ENCODE data around the gene KCNIP1. TPM values are rescaled to one million over a fixed set of nuclear protein-coding genes. Genes with fewer than 3 reads are reported as not detected.

The KCNIP1 gene
- polyA plus RNA-seq, 1 donor, result 2.8 TPM

DNA sequence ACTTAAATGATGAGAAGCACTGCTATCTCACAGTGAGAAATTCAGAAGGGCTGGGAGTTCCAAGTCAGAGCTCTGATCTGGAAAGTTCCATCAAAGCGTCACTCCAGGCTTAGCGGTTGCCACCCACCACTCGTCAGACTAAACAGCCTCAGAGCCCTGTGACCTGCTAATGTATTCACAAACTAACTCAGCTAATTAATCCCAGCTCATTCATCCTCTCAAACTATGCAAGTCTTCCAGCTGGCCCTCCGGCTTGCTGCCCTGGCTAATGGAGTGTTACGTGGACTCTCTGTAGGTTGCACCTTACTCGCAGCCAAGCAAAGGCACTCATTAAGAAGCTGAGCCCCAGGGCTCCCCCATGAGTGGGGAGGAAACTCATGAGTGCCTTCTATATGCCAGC, 197.5 kb downstream of the KCNIP1 start:
- Histone ChIP-seq H3K27me3 (ENCODE audit: control insufficient read depth, insufficient read depth, low read length) (peaks cover 11% of the 10 kb centered on the region), H3K9me3 (ENCODE audit: control insufficient read depth, low read depth, low read length) (no peaks in the 10 kb centered on the region)
- no CpG with 5 or more reads among the region's 6 CpGs for WGBS (ENCODE audit: insufficient coverage, low lambda C conversion rate)

DNA sequence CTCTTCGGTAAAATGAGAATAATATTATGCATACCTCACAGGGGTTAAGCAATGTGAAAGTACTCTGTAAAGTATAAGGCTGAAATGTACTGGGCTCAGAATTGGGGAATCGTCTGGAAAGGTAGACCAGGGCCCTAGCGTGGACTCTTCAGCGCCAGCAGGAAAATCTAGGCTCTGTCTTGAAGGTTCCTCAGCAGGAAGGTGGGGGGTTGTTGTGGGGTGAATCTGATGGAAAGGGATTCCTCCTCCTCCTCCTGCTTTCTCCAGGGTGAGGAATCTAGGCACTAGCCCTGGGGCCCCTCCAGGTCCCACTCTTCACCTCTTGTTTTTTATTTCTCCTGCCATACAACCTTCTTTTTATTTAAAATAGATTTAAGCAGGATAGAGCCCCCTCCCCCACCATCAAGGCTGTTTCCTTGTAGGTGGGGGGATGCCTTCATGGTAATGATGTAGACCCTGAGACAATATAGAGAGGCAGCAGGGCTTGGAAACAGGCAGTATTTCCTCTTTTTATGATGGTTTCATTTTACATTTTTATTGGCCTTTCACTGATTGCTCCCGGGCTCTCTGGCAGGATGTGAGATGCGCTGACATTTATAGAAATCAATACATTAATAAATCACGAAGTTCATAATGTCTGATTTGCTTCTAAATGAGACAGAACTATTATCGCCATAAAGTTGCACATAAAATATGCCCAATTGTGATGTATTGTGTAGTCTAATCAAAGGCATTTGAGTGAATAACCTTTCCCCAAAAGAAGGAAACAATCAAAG, 200.8 kb downstream of the KCNIP1 start:
- Histone ChIP-seq H3K36me3 (ENCODE audit: control insufficient read depth, insufficient read depth, low read length) (no peaks in the 10 kb centered on the region), H3K4me3 (ENCODE audit: low read length) (no peak overlapping the region), H3K4me1 (ENCODE audit: control insufficient read depth, insufficient read depth, low read length) (no peaks in the 10 kb centered on the region), H3K27ac (ENCODE audit: low read length) (no peak overlapping the region), H3K27me3 (ENCODE audit: control insufficient read depth, insufficient read depth, low read length) (peaks cover 8% of the 10 kb centered on the region), H3K9me3 (ENCODE audit: control insufficient read depth, low read depth, low read length) (no peaks in the 10 kb centered on the region)
- WGBS (ENCODE audit: insufficient coverage, low lambda C conversion rate), result 80% methylated on average over 1 of the region's 8 CpGs
- DNase-seq, result no peak

More for the DNA sequence above, 197.5 kb downstream of the KCNIP1 start:
- H3K4me1 ChIP-seq (ENCODE audit: control insufficient read depth, insufficient read depth, low read length), result no peaks in the 10 kb centered on the region
- H3K36me3 ChIP-seq (ENCODE audit: control insufficient read depth, insufficient read depth, low read length), result no peaks in the 10 kb centered on the region
- no peak overlapping the region for H3K4me3 ChIP-seq (ENCODE audit: low read length)
- DNase-seq, result no peak
- H3K27ac ChIP-seq (ENCODE audit: low read length), result no peak overlapping the region

DNA sequence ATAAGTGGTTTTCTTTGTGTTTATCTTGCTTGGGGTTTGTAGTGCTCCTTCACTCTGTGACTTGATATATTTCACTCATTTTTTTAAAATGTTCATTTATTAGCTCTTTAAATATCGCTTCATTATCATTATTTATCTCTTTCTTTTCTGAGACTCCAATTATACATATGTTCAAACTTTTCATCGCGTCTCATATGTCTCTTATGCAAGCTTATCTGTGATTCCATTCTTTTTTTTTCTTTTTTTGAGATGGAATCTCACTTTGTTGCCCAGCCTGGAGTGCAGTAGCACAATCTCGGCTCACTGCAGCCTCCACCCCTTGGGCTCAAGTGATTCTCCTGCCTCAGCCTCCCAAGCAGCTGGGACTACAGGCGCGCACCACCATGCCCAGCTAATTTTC, 205.8 kb downstream of the KCNIP1 start:
- H3K4me1 ChIP-seq (ENCODE audit: control insufficient read depth, insufficient read depth, low read length), result no peaks in the 10 kb centered on the region
- no peaks in the 10 kb centered on the region for H3K9me3 ChIP-seq (ENCODE audit: control insufficient read depth, low read depth, low read length)
- H3K36me3 ChIP-seq (ENCODE audit: control insufficient read depth, insufficient read depth, low read length), result no peaks in the 10 kb centered on the region
- H3K27me3 ChIP-seq (ENCODE audit: control insufficient read depth, insufficient read depth, low read length), result peaks cover 2% of the 10 kb centered on the region
- H3K27ac ChIP-seq (ENCODE audit: low read length), result no peak overlapping the region
- H3K4me3 ChIP-seq (ENCODE audit: low read length), result no peak overlapping the region
- no peak for DNase-seq
- WGBS (ENCODE audit: insufficient coverage, low lambda C conversion rate), result 86% methylated on average over 3 of the region's 6 CpGs

DNA sequence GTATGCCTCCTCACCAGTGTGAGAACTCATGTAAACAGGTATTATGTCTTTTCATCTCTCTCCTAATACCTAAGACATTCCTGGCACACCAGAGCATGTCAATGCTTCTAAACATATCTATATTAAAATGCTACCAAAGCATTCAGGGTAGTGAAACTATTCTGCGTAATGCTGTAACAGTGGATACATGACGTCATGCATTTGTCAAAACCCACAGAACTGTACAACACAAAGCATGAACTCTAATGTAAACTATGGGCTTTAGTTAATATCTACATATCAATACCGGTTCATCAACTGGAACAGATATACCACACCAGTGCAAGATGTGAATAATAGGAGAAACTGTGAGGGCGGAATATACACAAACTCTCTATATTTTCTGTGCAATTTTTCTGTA, 207.5 kb downstream of the KCNIP1 start:
- no peaks in the 10 kb centered on the region for H3K36me3 ChIP-seq (ENCODE audit: control insufficient read depth, insufficient read depth, low read length)
- H3K9me3 ChIP-seq (ENCODE audit: control insufficient read depth, low read depth, low read length), result no peaks in the 10 kb centered on the region
- H3K27me3 ChIP-seq (ENCODE audit: control insufficient read depth, insufficient read depth, low read length), result peaks cover under 1% of the 10 kb centered on the region
- WGBS (ENCODE audit: insufficient coverage, low lambda C conversion rate), result no CpG with 5 or more reads among the region's 4 CpGs
- no peak overlapping the region for H3K4me3 ChIP-seq (ENCODE audit: low read length)
- H3K27ac ChIP-seq (ENCODE audit: low read length), result no peak overlapping the region
- no peak for DNase-seq
- H3K4me1 ChIP-seq (ENCODE audit: control insufficient read depth, insufficient read depth, low read length), result no peaks in the 10 kb centered on the region

DNA sequence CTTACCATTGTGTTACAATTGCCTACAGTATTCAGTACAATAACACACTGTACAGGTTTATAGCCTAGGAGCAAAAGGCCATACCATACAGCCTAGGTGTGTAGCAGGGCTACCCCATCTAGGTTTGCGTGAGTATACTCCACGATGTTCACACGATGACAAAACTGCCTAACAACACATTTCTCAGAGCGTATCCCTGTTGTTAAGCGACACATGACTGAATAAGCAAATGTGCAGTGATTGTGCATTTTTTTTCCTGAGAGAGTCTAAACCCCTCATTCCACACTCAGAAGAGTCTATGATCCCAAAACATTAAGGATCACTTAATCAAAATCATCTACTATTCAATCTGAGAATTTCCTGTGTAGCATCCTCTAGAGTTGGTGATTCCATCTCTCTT, 211.3 kb downstream of the KCNIP1 start:
- 100% methylated on average over 2 of the region's 5 CpGs for WGBS (ENCODE audit: insufficient coverage, low lambda C conversion rate)
- H3K4me3 ChIP-seq (ENCODE audit: low read length), result no peak overlapping the region
- H3K4me1 ChIP-seq (ENCODE audit: control insufficient read depth, insufficient read depth, low read length), result no peaks in the 10 kb centered on the region
- peaks cover 3% of the 10 kb centered on the region for H3K27me3 ChIP-seq (ENCODE audit: control insufficient read depth, insufficient read depth, low read length)
- no peak overlapping the region for H3K27ac ChIP-seq (ENCODE audit: low read length)
- no peaks in the 10 kb centered on the region for H3K36me3 ChIP-seq (ENCODE audit: control insufficient read depth, insufficient read depth, low read length)
- DNase-seq, result no peak
- H3K9me3 ChIP-seq (ENCODE audit: control insufficient read depth, low read depth, low read length), result no peaks in the 10 kb centered on the region

DNA sequence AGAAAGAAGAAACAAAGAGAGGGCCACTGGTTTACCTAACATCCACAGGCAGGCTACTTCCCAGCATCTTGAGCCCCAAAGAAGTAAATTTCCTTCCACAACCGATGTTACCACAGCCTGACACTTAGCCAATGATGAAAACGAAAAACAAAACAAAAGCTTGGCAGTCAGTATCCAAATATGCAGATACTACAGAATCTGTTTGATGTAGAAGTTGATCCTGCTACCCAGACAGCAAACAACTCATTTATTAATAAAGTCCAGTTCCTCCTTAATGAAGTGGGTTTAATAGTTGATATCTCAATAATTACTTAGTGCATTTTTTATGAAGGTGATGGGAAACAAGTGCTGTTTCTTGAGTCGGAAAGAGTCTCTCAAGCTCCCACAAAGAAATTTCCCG, 212.6 kb downstream of the KCNIP1 start:
- Histone ChIP-seq H3K4me1 (ENCODE audit: control insufficient read depth, insufficient read depth, low read length) (no peaks in the 10 kb centered on the region), H3K36me3 (ENCODE audit: control insufficient read depth, insufficient read depth, low read length) (no peaks in the 10 kb centered on the region), H3K9me3 (ENCODE audit: control insufficient read depth, low read depth, low read length) (no peaks in the 10 kb centered on the region), H3K27me3 (ENCODE audit: control insufficient read depth, insufficient read depth, low read length) (peaks cover 4% of the 10 kb centered on the region), H3K4me3 (ENCODE audit: low read length) (no peak overlapping the region), H3K27ac (ENCODE audit: low read length) (no peak overlapping the region)
- 80% methylated on average over 1 of the region's 4 CpGs for WGBS (ENCODE audit: insufficient coverage, low lambda C conversion rate)
- no peak for DNase-seq

DNA sequence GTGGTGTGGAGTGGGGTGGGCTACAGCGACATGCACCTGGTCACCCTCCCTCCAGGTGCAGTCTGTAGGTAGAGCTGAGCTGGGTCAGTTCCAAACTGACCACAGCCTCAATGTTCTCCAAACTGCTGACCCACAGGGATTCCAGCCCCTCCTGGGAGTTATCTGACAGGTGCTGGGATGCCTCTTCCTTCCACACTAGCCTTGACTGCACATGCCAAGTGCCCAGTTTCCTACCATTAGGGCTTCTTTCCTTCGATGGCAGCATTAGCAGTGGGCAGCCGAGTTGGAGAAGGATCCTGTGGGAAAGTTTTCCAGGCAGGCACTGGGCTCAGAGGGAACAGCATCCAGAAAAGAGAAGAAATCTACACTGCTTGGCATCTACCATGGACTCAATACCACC, 215.7 kb downstream of the KCNIP1 start:
- no peaks in the 10 kb centered on the region for H3K9me3 ChIP-seq (ENCODE audit: control insufficient read depth, low read depth, low read length)
- whole genome bisulfite sequencing (ENCODE audit: insufficient coverage, low lambda C conversion rate), result no CpG with 5 or more reads among the region's 3 CpGs
- no peak overlapping the region for H3K27ac ChIP-seq (ENCODE audit: low read length)
- no peaks in the 10 kb centered on the region for H3K4me1 ChIP-seq (ENCODE audit: control insufficient read depth, insufficient read depth, low read length)
- no peak overlapping the region for H3K4me3 ChIP-seq (ENCODE audit: low read length)
- peaks cover 6% of the 10 kb centered on the region for H3K27me3 ChIP-seq (ENCODE audit: control insufficient read depth, insufficient read depth, low read length)
- H3K36me3 ChIP-seq (ENCODE audit: control insufficient read depth, insufficient read depth, low read length), result no peaks in the 10 kb centered on the region
- DNase-seq, result no peak

DNA sequence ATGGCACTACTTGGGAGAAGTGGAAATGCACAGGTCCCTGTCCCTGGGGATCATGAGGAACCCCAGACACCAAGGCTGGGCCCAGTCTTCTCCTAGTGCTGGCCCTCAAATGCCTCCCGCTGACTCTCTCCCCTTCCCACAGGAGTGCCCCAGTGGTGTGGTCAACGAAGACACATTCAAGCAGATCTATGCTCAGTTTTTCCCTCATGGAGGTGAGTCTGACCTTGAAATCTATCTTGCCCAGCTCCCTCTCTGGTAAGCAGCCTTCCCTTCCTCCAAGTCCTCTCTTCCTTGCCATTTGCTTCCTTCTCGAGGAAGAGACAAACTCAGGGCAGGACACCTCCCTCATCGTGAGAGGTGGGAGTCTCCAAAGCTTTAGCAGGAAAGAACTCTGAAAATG, 216.4 kb downstream of the KCNIP1 start:
- Histone ChIP-seq H3K27me3 (ENCODE audit: control insufficient read depth, insufficient read depth, low read length) (peaks cover 6% of the 10 kb centered on the region), H3K36me3 (ENCODE audit: control insufficient read depth, insufficient read depth, low read length) (no peaks in the 10 kb centered on the region), H3K27ac (ENCODE audit: low read length) (no peak overlapping the region), H3K4me3 (ENCODE audit: low read length) (no peak overlapping the region), H3K9me3 (ENCODE audit: control insufficient read depth, low read depth, low read length) (no peaks in the 10 kb centered on the region), H3K4me1 (ENCODE audit: control insufficient read depth, insufficient read depth, low read length) (no peaks in the 10 kb centered on the region)
- no CpG with 5 or more reads among the region's 4 CpGs for WGBS (ENCODE audit: insufficient coverage, low lambda C conversion rate)
- no peak for DNase-seq

DNA sequence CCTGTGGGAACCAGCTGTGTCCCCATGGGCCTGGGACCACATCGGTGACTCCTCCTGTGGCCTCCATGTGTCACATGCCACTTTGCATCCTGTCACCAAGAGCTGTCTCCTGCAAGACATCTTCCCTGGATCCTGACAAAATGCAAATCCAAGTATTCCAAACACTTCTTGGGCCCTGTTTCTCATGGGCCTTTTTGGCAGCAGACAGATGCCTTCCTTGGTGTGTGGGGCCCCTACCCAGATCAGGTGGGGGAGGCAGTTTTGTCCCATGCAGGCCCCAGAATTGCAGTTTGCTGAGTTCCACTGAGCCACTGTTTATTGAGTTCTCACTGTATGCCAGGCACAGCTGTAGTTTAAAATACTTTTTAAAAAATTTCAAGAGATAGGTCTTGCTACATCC, 217.2 kb downstream of the KCNIP1 start:
- Histone ChIP-seq H3K27me3 (ENCODE audit: control insufficient read depth, insufficient read depth, low read length) (peaks cover 6% of the 10 kb centered on the region), H3K4me3 (ENCODE audit: low read length) (no peak overlapping the region), H3K9me3 (ENCODE audit: control insufficient read depth, low read depth, low read length) (no peaks in the 10 kb centered on the region), H3K4me1 (ENCODE audit: control insufficient read depth, insufficient read depth, low read length) (no peaks in the 10 kb centered on the region), H3K36me3 (ENCODE audit: control insufficient read depth, insufficient read depth, low read length) (no peaks in the 10 kb centered on the region), H3K27ac (ENCODE audit: low read length) (no peak overlapping the region)
- no peak for DNase-seq
- WGBS (ENCODE audit: insufficient coverage, low lambda C conversion rate), result no CpG with 5 or more reads among the region's 1 CpG

DNA sequence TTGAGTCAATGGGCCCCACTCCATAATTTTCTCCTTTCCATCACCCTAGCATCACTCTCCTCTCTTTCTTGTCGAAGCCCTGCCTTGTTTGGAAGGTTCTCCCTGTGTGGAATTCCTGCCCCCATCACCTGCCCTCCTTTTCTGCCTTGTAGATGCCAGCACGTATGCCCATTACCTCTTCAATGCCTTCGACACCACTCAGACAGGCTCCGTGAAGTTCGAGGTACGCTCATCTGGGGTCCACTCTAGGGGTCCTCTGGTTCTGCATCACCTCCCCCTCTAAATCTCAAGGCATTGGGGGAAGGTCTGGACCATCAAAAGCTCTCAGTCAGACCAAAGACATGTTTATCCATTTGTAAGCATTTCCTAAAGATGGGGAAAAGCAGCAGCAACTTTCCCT, 217.9 kb downstream of the KCNIP1 start:
- Histone ChIP-seq H3K9me3 (ENCODE audit: control insufficient read depth, low read depth, low read length) (no peaks in the 10 kb centered on the region), H3K27me3 (ENCODE audit: control insufficient read depth, insufficient read depth, low read length) (peaks cover 6% of the 10 kb centered on the region), H3K4me3 (ENCODE audit: low read length) (no peak overlapping the region), H3K27ac (ENCODE audit: low read length) (no peak overlapping the region), H3K36me3 (ENCODE audit: control insufficient read depth, insufficient read depth, low read length) (no peaks in the 10 kb centered on the region), H3K4me1 (ENCODE audit: control insufficient read depth, insufficient read depth, low read length) (no peaks in the 10 kb centered on the region)
- no CpG with 5 or more reads among the region's 6 CpGs for WGBS (ENCODE audit: insufficient coverage, low lambda C conversion rate)
- no peak for DNase-seq

DNA sequence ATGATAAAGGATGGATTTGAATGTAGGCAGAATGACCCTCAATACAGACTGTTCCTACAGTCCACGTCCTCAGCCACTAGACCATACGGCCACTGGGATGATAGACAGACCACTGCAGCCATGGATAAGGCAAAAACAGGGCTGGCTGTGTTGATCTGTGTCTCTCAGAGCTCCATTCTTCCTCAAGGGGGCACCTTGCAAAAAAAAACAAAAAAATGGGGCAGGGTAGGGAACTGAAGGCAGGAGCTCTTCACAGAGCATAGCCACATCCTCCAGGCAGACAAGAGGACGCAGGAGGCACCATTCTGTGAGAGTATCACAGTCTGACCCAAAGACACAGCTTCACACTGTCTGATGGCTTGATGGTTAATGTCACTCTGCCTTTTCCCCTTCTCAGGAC, 218.5 kb downstream of the KCNIP1 start:
- H3K27ac ChIP-seq (ENCODE audit: low read length), result no peak overlapping the region
- H3K4me3 ChIP-seq (ENCODE audit: low read length), result no peak overlapping the region
- no peaks in the 10 kb centered on the region for H3K9me3 ChIP-seq (ENCODE audit: control insufficient read depth, low read depth, low read length)
- no peak for DNase-seq
- no peaks in the 10 kb centered on the region for H3K4me1 ChIP-seq (ENCODE audit: control insufficient read depth, insufficient read depth, low read length)
- peaks cover 6% of the 10 kb centered on the region for H3K27me3 ChIP-seq (ENCODE audit: control insufficient read depth, insufficient read depth, low read length)
- WGBS (ENCODE audit: insufficient coverage, low lambda C conversion rate), result no CpG with 5 or more reads among the region's 3 CpGs
- no peaks in the 10 kb centered on the region for H3K36me3 ChIP-seq (ENCODE audit: control insufficient read depth, insufficient read depth, low read length)
